IMR-90 (cell line): Measurements from ENCODE around the gene APEX1. TPM values are rescaled to one million over a fixed set of nuclear protein-coding genes. Genes with fewer than 3 reads are reported as not detected.

Experiments
- ATAC-seq: fragments of 200-7000 bp; cut with Tn5 transposase; 2 replicates; pipeline ENCODE4 v1.9.1; 2020; ENCODE audit warnings: low read depth, mild to moderate bottlenecking, moderate library complexity
- BruUV-seq: library from RNA; stranded (reverse); fragments of 400-500 nt; replicated peaks from 2 replicates; lab custom pipeline; 2021; lab: Mats Ljungman, UMichigan
- CTCF ChIA-PET: fragments of 300-600 bp; formaldehyde crosslinking; extraction: SDS; loops from one replicate; lab custom pipeline; 2021; ENCODE audit warnings: antibody characterized with exemption; lab: Yijun Ruan, JAX
- POLR2A ChIA-PET: fragments of 300-600 bp; sonication (Branson Sonifier 250); formaldehyde crosslinking; loops from one replicate; lab custom pipeline; 2022; ENCODE audit warnings: antibody characterized with exemption; ENCODE audit not compliant: unreplicated experiment; lab: Charles Lee
- DNase-seq: peaks from one replicate; pipeline ENCODE4 v3.0.0; 2013
- H2AFZ ChIP-seq: replicated peaks from 2 replicates; pipeline ENCODE3; 2013; ENCODE audit warnings: low read length, mild to moderate bottlenecking; ENCODE audit not compliant: poor library complexity
- H2AK5ac ChIP-seq: 2 replicates; pipeline ENCODE4 v1.6.1; 2013; ENCODE audit warnings: low read depth, low read length, inconsistent platforms
- H2AK9ac ChIP-seq: replicated peaks from 2 replicates; pipeline ENCODE3; 2013; ENCODE audit warnings: mild to moderate bottlenecking, low read depth, low read length, moderate library complexity; ENCODE audit not compliant: poor library complexity
- H2BK120ac ChIP-seq: 2 replicates; pipeline ENCODE4 v1.6.1; 2013; ENCODE audit warnings: low read depth, low read length, inconsistent platforms
- H2BK15ac ChIP-seq: 3 replicates; pipeline ENCODE4 v1.6.1; 2013; ENCODE audit warnings: low read depth, low read length, inconsistent platforms
- H2BK20ac ChIP-seq: 2 replicates; pipeline ENCODE4 v1.6.1; 2013; ENCODE audit warnings: low read depth, mild to moderate bottlenecking, inconsistent platforms, low read length, moderate library complexity
- H2BK5ac ChIP-seq: 2 replicates; pipeline ENCODE4 v1.6.1; 2013; ENCODE audit warnings: mild to moderate bottlenecking, low read depth, low read length, inconsistent platforms; ENCODE audit not compliant: poor library complexity, severe bottlenecking
- H3K14ac ChIP-seq: replicated peaks from 2 replicates; pipeline ENCODE4 v1.6.1; 2013; ENCODE audit warnings: low read depth, low read length, inconsistent platforms
- H3K18ac ChIP-seq: 2 replicates; pipeline ENCODE4 v1.6.1; 2013; ENCODE audit warnings: low read depth, low read length, control low read depth
- H3K23ac ChIP-seq: 2 replicates; pipeline ENCODE4 v1.6.1; 2013; ENCODE audit warnings: low read depth, low read length, inconsistent platforms
- H3K27ac ChIP-seq: 2 replicates; pipeline ENCODE4 v1.5.1; 2013; ENCODE audit warnings: mild to moderate bottlenecking, control low read depth, low read length; ENCODE audit not compliant: insufficient read depth
- H3K27me3 ChIP-seq: 2 replicates; pipeline ENCODE4 v1.6.1; 2013; ENCODE audit warnings: low read length; ENCODE audit not compliant: control insufficient read depth, insufficient read depth
- H3K36me3 ChIP-seq: 2 replicates; pipeline ENCODE4 v1.6.1; 2013; ENCODE audit warnings: low read length, mixed read lengths; ENCODE audit not compliant: control insufficient read depth, insufficient read depth
- H3K4ac ChIP-seq: 2 replicates; pipeline ENCODE4 v1.6.1; 2013; ENCODE audit warnings: low read depth, low read length, inconsistent platforms
- H3K4me1 ChIP-seq: 2 replicates; pipeline ENCODE4 v1.6.1; 2013; ENCODE audit warnings: low read length, mixed read lengths; ENCODE audit not compliant: control insufficient read depth, insufficient read depth
- H3K4me2 ChIP-seq: 2 replicates; pipeline ENCODE4 v1.6.1; 2013; ENCODE audit warnings: low read depth, mild to moderate bottlenecking, control low read depth, low read length, moderate library complexity
- H3K4me3 ChIP-seq: 2 replicates; pipeline ENCODE4 v1.5.1; 2013; ENCODE audit warnings: low read depth, mild to moderate bottlenecking, control low read depth, low read length, moderate library complexity; ENCODE audit not compliant: insufficient read depth
- H3K56ac ChIP-seq: 2 replicates; pipeline ENCODE4 v1.6.1; 2013; ENCODE audit warnings: low read length, inconsistent platforms; ENCODE audit not compliant: insufficient read depth; ENCODE audit errors: extremely low read depth
- H3K79me1 ChIP-seq, 2 experiments: 2 replicates each; pipeline ENCODE4 v1.6.1; 2013; ENCODE audit warnings: low read length in 2 of 2, inconsistent platforms in 1 of 2, low read depth in 1 of 2
- H3K9ac ChIP-seq: 2 replicates; pipeline ENCODE4 v1.6.1; 2013; ENCODE audit warnings: low read depth, low read length, control low read depth
- H3K9me1 ChIP-seq: 2 replicates; pipeline ENCODE4 v1.6.1; 2013; ENCODE audit warnings: low read length, inconsistent platforms; ENCODE audit not compliant: insufficient read depth
- H3K9me3 ChIP-seq: 2 replicates; pipeline ENCODE4 v1.6.1; 2013; ENCODE audit warnings: low read length; ENCODE audit not compliant: control insufficient read depth, insufficient read depth
- H4K20me1 ChIP-seq: 2 replicates; pipeline ENCODE4 v1.6.1; 2013; ENCODE audit warnings: low read length, inconsistent platforms; ENCODE audit not compliant: insufficient read depth
- H4K5ac ChIP-seq: 2 replicates; pipeline ENCODE4 v1.6.1; 2013; ENCODE audit warnings: mild to moderate bottlenecking, low read depth, low read length, control low read depth
- H4K8ac ChIP-seq, 2 experiments: 2 replicates each; pipeline ENCODE4 v1.6.1; 2013; ENCODE audit warnings: low read depth in 2 of 2, low read length in 2 of 2, control low read depth in 1 of 2, inconsistent platforms in 1 of 2
- H4K91ac ChIP-seq: 2 replicates; pipeline ENCODE4 v1.6.1; 2013; ENCODE audit warnings: low read depth, low read length, inconsistent platforms; ENCODE audit not compliant: insufficient read depth
- BHLHE40 ChIP-seq: fragments of 150-350 bp; IDR thresholded peaks from 2 replicates; pipeline ENCODE4 v1.6.1; 2016; ENCODE audit warnings: mild to moderate bottlenecking, low read depth, low read length
- CEBPB ChIP-seq: IDR thresholded peaks from 2 replicates; pipeline ENCODE4 v1.6.1; 2012; ENCODE audit warnings: low read depth, low read length, improper control_type of control experiment
- CHD1 ChIP-seq: IDR thresholded peaks from 2 replicates; pipeline ENCODE4 v1.6.1; 2012; ENCODE audit warnings: low read depth, low read length, improper control_type of control experiment
- CTCF ChIP-seq: conservative IDR thresholded peaks from 2 replicates; pipeline ENCODE4 v1.5.1; 2012; ENCODE audit warnings: mild to moderate bottlenecking, low read depth, low read length, improper control_type of control experiment
- ELK1 ChIP-seq: fragments of 150-350 bp; IDR thresholded peaks from 2 replicates; pipeline ENCODE4 v1.6.1; 2016; ENCODE audit warnings: low read depth, mild to moderate bottlenecking, low read length, moderate library complexity, borderline replicate concordance
- FOS ChIP-seq: fragments of 150-350 bp; IDR thresholded peaks from 2 replicates; pipeline ENCODE4 v1.6.1; 2016; ENCODE audit warnings: low read depth, low read length
- MAFK ChIP-seq: IDR thresholded peaks from 2 replicates; pipeline ENCODE4 v1.6.1; 2012; ENCODE audit warnings: low read depth, low read length, improper control_type of control experiment
- MAZ ChIP-seq: IDR thresholded peaks from 2 replicates; pipeline ENCODE4 v1.6.1; 2012; ENCODE audit warnings: low read depth, mild to moderate bottlenecking, low read length, improper control_type of control experiment, moderate library complexity, borderline replicate concordance
- MXI1 ChIP-seq: IDR thresholded peaks from 2 replicates; pipeline ENCODE4 v1.6.1; 2012; ENCODE audit warnings: low read depth, mild to moderate bottlenecking, low read length, moderate library complexity, borderline replicate concordance
- NFE2L2 ChIP-seq: fragments of 150-350 bp; IDR thresholded peaks from 2 replicates; pipeline ENCODE4 v1.6.1; 2016; ENCODE audit warnings: low read depth, mild to moderate bottlenecking, low read length
- POLR2A ChIP-seq: IDR thresholded peaks from 2 replicates; pipeline ENCODE4 v1.6.1; 2012; ENCODE audit warnings: mild to moderate bottlenecking, low read depth, low read length
- RAD21 ChIP-seq: IDR thresholded peaks from 2 replicates; pipeline ENCODE4 v1.6.1; 2012; ENCODE audit warnings: low read length, improper control_type of control experiment
- RCOR1 ChIP-seq: IDR thresholded peaks from 2 replicates; pipeline ENCODE4 v1.6.1; 2012; ENCODE audit warnings: mild to moderate bottlenecking, low read length, improper control_type of control experiment; ENCODE audit not compliant: insufficient replicate concordance
- RFX5 ChIP-seq: IDR thresholded peaks from 2 replicates; pipeline ENCODE4 v1.8.0; 2012; ENCODE audit warnings: low read depth, mild to moderate bottlenecking, low read length, moderate library complexity
- SMC3 ChIP-seq: fragments of 150-350 bp; IDR thresholded peaks from 2 replicates; pipeline ENCODE4 v1.6.1; 2016; ENCODE audit warnings: low read depth, mild to moderate bottlenecking, antibody characterized with exemption, low read length, moderate library complexity
- USF2 ChIP-seq: fragments of 150-350 bp; IDR thresholded peaks from 2 replicates; pipeline ENCODE4 v1.6.1; 2017; ENCODE audit warnings: mild to moderate bottlenecking, antibody characterized with exemption, low read length, low read depth
- WGBS, 2 experiments: methylation state at CpG; one replicate each; pipeline versions ENCODE4 v1.1.5 to v1.1.7; 2013; ENCODE audit warnings: missing lambda C conversion rate in 2 of 2; ENCODE audit not compliant: insufficient read length in 1 of 2; ENCODE audit errors: extremely low coverage in 2 of 2; 5-methylcytosine and 5-hydroxymethylcytosine counted together
- dilution Hi-C: fragments of 300-500 bp; cut with HindIII; formaldehyde crosslinking; loops from one replicate; pipeline ENCODE4 v1.14.3; 2018; ENCODE audit warnings: low sequenced_read_pairs; ENCODE audit not compliant: unreplicated experiment
- in situ Hi-C: fragments of 300-500 bp; cut with MboI; formaldehyde crosslinking; loops from 3 replicates; pipeline ENCODE4 v1.14.3; 2019; ENCODE audit warnings: low sequenced_read_pairs, inconsistent platforms, mixed read lengths
- intact Hi-C: fragments of 100-400 bp; cut with micrococcal nuclease; formaldehyde crosslinking; loops from 2 replicates; pipeline ENCODE4 v1.10.0; 2022
- polyA plus RNA-seq, 3 experiments: library from polyadenylated mRNA; depleted of rRNA; stranded (reverse); fragments of >200 nt; gene quantifications; 2 replicates each; pipeline ENCODE4 v1.2.3, GENCODE V29; 2012; ENCODE audit warnings: low replicate concordance in 1 of 3
- total RNA-seq: library from RNA; depleted of rRNA; stranded (reverse); fragments of >200 nt; gene quantifications from 2 replicates; pipeline ENCODE4 v1.2.3, GENCODE V29; 2012

The APEX1 gene
- total and polyA plus RNA-seq, 2 of the 4 experiments (the other 2 are of a cell fraction), result 125 to 241 TPM

GRCh38 chr14:20440882-20441281 is 14.1 kb upstream of the APEX1 start:
- no peak overlapping the region for H2AFZ ChIP-seq
- CTCF ChIA-PET, result no interaction called here

More at GRCh38 chr14:20440882-20441281, 14.1 kb upstream of the APEX1 start:
- no peaks in the 10 kb centered on the region for H3K9me3 ChIP-seq
- no peak overlapping the region for H3K4me3 ChIP-seq
- no peaks in the 10 kb centered on the region for H3K79me1 ChIP-seq
- dilution Hi-C loops (no loop called here), in situ Hi-C loops (no loop called here), intact Hi-C loops (loop anchor here (10.0 kb wide), 1 partner anchor 76 kb away; no protein-coding TSS in a partner anchor)
- H3K27ac ChIP-seq, result no peak overlapping the region
- no peak overlapping the region for H4K91ac ChIP-seq
- no peak overlapping the region for H2BK120ac ChIP-seq
- H3K4me2 ChIP-seq, result no peak overlapping the region
- POLR2A ChIA-PET, result interaction anchor here (0.8 kb wide), 1 partner anchor 11 kb away, joined by 4 read pairs; no protein-coding TSS in a partner anchor
- no peak overlapping the region for H4K8ac ChIP-seq
- no peaks in the 10 kb centered on the region for H3K4me1 ChIP-seq
- H3K23ac ChIP-seq, result no peak overlapping the region
- peak; percentile 11 for DNase-seq
- H3K18ac ChIP-seq, result no peak overlapping the region
- H4K20me1 ChIP-seq, result no peaks in the 10 kb centered on the region
- peaks cover 2% of the 10 kb centered on the region for H3K36me3 ChIP-seq
- H3K27me3 ChIP-seq, result peaks cover 5% of the 10 kb centered on the region; the same call in 1 of the 2 replicates
- H2BK20ac ChIP-seq, result no peak overlapping the region
- H3K4ac ChIP-seq, result no peak overlapping the region
- H2AK9ac ChIP-seq, result no peak overlapping the region
- TF ChIP-seq RAD21 (no peak), ELK1 (no peak), USF2 (no peak), CEBPB (no peak), SMC3 (no peak), POLR2A (no peak), MXI1 (no peak), MAFK (no peak), CTCF (no peak), BHLHE40 (no peak), NFE2L2 (no peak), RCOR1 (no peak), RFX5 (no peak), FOS (no peak), MAZ (no peak), CHD1 (no peak)
- H2BK5ac ChIP-seq, result no peak overlapping the region
- H2BK15ac ChIP-seq, result no peak overlapping the region
- no peaks in the 10 kb centered on the region for H3K9me1 ChIP-seq
- no CpG with 5 or more reads among the region's 5 CpGs for WGBS, 2 experiments
- no peak overlapping the region for H3K9ac ChIP-seq
- no peak overlapping the region for H4K5ac ChIP-seq
- no peak for ATAC-seq
- H2AK5ac ChIP-seq, result no peak overlapping the region
- no TSS peak for BruUV-seq
- no peak overlapping the region for H3K56ac ChIP-seq
- no peak overlapping the region for H3K14ac ChIP-seq
